ENCODE measurements around the gene ZNF32.

GRCh38 chr10:43683451-43684291, 35.0 kb upstream of the ZNF32 start:
- peak; percentile 42 for TF ChIP-seq CTCF (IDR thresholded peaks at IDR 0.05; ENCODE audit: insufficient read depth, low read length)
- TF ChIP-seq, protein P1, sequence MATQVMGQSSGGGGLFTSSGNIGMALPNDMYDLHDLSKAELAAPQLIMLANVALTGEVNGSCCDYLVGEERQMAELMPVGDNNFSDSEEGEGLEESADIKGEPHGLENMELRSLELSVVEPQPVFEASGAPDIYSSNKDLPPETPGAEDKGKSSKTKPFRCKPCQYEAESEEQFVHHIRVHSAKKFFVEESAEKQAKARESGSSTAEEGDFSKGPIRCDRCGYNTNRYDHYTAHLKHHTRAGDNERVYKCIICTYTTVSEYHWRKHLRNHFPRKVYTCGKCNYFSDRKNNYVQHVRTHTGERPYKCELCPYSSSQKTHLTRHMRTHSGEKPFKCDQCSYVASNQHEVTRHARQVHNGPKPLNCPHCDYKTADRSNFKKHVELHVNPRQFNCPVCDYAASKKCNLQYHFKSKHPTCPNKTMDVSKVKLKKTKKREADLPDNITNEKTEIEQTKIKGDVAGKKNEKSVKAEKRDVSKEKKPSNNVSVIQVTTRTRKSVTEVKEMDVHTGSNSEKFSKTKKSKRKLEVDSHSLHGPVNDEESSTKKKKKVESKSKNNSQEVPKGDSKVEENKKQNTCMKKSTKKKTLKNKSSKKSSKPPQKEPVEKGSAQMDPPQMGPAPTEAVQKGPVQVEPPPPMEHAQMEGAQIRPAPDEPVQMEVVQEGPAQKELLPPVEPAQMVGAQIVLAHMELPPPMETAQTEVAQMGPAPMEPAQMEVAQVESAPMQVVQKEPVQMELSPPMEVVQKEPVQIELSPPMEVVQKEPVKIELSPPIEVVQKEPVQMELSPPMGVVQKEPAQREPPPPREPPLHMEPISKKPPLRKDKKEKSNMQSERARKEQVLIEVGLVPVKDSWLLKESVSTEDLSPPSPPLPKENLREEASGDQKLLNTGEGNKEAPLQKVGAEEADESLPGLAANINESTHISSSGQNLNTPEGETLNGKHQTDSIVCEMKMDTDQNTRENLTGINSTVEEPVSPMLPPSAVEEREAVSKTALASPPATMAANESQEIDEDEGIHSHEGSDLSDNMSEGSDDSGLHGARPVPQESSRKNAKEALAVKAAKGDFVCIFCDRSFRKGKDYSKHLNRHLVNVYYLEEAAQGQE (IDR thresholded peaks at IDR 0.05; ENCODE audit: insufficient replicate concordance, low read depth): no peak
- no peak for TF ChIP-seq POLR2AphosphoS5 (IDR thresholded peaks at IDR 0.05; ENCODE audit: low read depth)
